Right cardiac atrium (tissue), 5 donors: ENCODE results near the gene PPP3R1. TPM values are rescaled to one million over a fixed set of nuclear protein-coding genes. Genes with fewer than 3 reads are reported as not detected.
"Not testable (repeated sequence)": the region's sequence is repeated elsewhere in the genome, so short reads cannot be mapped to it uniquely, and the experiment has no call there.

Experiments
- ATAC-seq, 2 donors: fragments of 200-7000 bp; cut with Tn5 transposase; one replicate each; pipeline versions ENCODE4 v1.8.0 to v1.9.1; 2020; ENCODE audit warnings: moderate library complexity in 2 of 2, mild to moderate bottlenecking in 1 of 2
- DNase-seq, 3 donors: peaks; one replicate each; pipeline ENCODE4 v3.0.0-alpha.2; 2020
- H3K27ac ChIP-seq: one replicate; pipeline ENCODE4 v1.5.1; 2013; ENCODE audit warnings: mild to moderate bottlenecking, low read length, control low read depth, moderate library complexity
- H3K27me3 ChIP-seq: one replicate; pipeline ENCODE4 v1.6.1; 2013; ENCODE audit not compliant: control insufficient read depth, insufficient read depth
- H3K4me1 ChIP-seq: one replicate; pipeline ENCODE4 v1.6.1; 2013; ENCODE audit warnings: low read length; ENCODE audit not compliant: control insufficient read depth, insufficient read depth
- H3K4me3 ChIP-seq: one replicate; pipeline ENCODE4 v1.5.1; 2013; ENCODE audit warnings: low read length, control low read depth
- H3K9me3 ChIP-seq: one replicate; pipeline ENCODE4 v1.6.1; 2013; ENCODE audit warnings: low read length; ENCODE audit not compliant: control insufficient read depth
- WGBS: extraction: QIAGEN DNeasy Blood & Tissue Kit; methylation state at CpG from one replicate; pipeline ENCODE4 v1.1.7; 2013; 5-methylcytosine and 5-hydroxymethylcytosine counted together
- intact Hi-C, 4 donors: fragments of 100-400 bp; cut with DNase I; formaldehyde crosslinking; loops; one replicate each; pipeline versions ENCODE4 v1.11.0 to v1.14.0; 2022 to 2023
- polyA plus RNA-seq: library from polyadenylated mRNA; stranded (reverse); fragments of 200-250 nt; gene quantifications from one replicate; pipeline ENCODE4 v1.2.3, GENCODE V29; 2013
- total RNA-seq, 4 donors: library from RNA; stranded (reverse); fragmentation: NEBNext Ultra II Directional; extraction: Animal tissue kit (Norgen Biotek cat#: 25700); gene quantifications; one replicate each; pipeline ENCODE4 v1.2.1, GENCODE V29; 2021
- donor health status: healthy with polysubstance abuse.
- donor health status: DM: no; HTN: yes; CAD: no.
- donor health status: DM: no; HTN: no; CAD: no.
- donor health status: DM: no; HTN: yes; CAD: no; lungs with severe emphysema.
- donor health status: DM: yes; HTN: yes; CAD: no.

PPP3R1 gene
- total and polyA plus RNA-seq, 5 donors, result 21.4 to 46.2 (median 41.5) TPM

GRCh38 chr2:68187329-68187728 is 65.0 kb downstream of the PPP3R1 start:
- 64% methylated on average over 1 of the region's 1 CpG for WGBS
- Histone ChIP-seq H3K4me1 (no peaks in the 10 kb centered on the region), H3K9me3 (no peaks in the 10 kb centered on the region), H3K27ac (no peak overlapping the region), H3K4me3 (no peak overlapping the region), H3K27me3 (no peaks in the 10 kb centered on the region)
- DNase-seq (no peak), ATAC-seq (no peak)
- intact Hi-C loops, result no loop called here

GRCh38 chr2:68185541-68186164 is 66.7 kb downstream of the PPP3R1 start:
- Histone ChIP-seq H3K27me3 (no peaks in the 10 kb centered on the region), H3K27ac (no peak overlapping the region), H3K4me1 (no peaks in the 10 kb centered on the region), H3K4me3 (no peak overlapping the region), H3K9me3 (no peaks in the 10 kb centered on the region)
- intact Hi-C loops, result no loop called here
- ATAC-seq, result no peak
- peak in 2 of 3 donors; percentile 25 to 52 for DNase-seq
- 45% methylated on average over 5 of the region's 5 CpGs for WGBS

DNA sequence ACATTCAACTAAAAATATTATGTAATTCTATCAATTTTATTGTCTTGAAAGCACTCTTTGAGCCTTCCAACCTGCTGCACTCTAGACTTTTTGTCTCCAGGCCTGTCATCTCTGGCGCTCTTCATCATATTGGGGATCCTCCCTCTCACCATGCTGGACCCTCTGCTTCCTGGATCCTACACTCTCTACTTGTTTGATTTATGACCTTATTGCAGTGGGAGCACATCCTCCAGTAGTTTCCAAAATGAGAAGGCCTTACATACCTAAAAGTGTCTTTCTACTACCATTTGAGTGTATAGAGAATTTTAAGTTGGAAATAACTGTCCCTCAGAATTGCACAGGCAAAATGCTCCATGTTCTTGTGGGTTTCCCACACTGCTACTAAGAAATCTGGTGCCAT is 69.4 kb downstream of the PPP3R1 start:
- Histone ChIP-seq H3K27ac (no peak overlapping the region), H3K27me3 (no peaks in the 10 kb centered on the region), H3K4me1 (no peaks in the 10 kb centered on the region), H3K9me3 (no peaks in the 10 kb centered on the region), H3K4me3 (no peak overlapping the region)
- ATAC-seq, result no peak
- DNase-seq, result no peak
- intact Hi-C loops, result no loop called here
- 100% methylated on average over 1 of the region's 1 CpG for WGBS

DNA sequence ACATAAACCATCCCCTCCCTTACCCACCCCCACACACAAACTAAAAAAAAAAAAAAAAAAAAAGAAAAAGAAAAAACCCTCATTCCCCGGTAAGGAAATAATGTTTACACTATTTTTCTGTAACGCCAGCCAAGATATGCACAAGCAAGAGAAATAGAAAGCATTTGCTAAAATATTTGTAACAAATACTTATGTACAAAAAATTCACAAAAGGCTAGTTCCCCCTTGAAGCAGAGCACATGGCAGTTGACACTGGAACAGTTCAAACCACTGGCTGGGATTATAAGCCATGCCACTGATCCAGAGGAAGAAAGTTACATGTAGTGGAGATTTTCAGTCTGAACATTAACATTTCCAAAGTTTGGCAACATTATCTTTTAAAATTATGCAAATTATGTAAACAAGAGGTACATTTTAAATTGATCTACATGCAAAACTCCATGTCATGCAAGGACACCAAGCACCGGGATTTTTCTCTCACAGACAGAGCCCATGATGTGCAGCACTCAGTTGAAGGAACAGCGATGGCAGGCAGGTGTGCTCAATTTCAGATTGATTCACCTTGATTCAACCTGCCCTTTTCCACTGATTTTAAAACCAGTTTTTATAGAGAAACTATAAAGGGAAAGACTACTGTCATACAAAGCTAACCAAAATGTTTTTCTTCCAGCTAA is 73.2 kb downstream of the PPP3R1 start:
- DNase-seq, result no peak
- Histone ChIP-seq H3K4me1 (no peaks in the 10 kb centered on the region), H3K27me3 (no peaks in the 10 kb centered on the region), H3K9me3 (no peaks in the 10 kb centered on the region), H3K4me3 (no peak overlapping the region), H3K27ac (no peak overlapping the region)
- intact Hi-C loops, result no loop called here
- no peak for ATAC-seq
- 80% methylated on average over 4 of the region's 4 CpGs for WGBS

DNA sequence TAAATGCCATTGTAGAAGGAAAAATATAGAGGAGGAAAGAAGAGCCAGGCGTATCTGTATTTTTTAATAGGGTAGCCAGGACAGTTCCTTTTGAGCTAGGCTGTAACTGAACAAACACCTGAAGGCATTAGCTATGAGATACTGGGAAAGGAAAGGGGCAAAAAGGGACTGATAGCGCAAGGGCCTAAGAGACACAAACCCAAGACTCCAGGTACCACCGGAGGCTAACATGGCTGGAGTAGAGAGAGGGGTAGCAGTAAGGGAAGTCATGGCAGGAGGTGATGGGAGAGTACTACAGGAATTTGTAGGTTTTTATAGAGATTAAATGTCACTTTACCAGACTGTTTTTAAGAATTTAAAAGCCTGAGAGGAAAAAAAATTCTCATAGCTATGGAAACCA is 73.9 kb downstream of the PPP3R1 start:
- ATAC-seq (no peak), DNase-seq (no peak)
- intact Hi-C loops, result no loop called here
- Histone ChIP-seq H3K27me3 (no peaks in the 10 kb centered on the region), H3K9me3 (no peaks in the 10 kb centered on the region), H3K27ac (no peak overlapping the region), H3K4me1 (no peaks in the 10 kb centered on the region), H3K4me3 (no peak overlapping the region)
- WGBS, result 98% methylated on average over 3 of the region's 3 CpGs

DNA sequence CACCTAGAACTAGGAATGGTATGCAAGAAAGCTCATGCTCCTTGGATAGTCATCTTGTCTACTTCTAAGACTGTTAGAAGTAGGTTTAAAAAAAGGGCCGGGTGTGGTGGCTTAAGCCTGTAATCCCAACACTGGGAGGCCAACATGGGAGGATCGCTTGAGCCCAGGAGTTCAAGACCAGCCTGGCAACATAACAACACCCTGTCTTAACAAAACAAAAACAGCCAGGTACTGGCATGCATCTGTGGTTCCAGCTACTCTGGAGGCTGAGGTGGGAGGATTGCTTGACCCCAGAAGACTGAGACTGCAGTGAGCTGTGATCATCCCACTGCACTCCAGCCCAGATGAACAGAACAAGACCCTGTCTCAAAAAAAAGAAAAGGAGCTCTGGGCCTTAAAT is 74.8 kb downstream of the PPP3R1 start:
- WGBS, result 67% methylated on average over 2 of the region's 2 CpGs
- ATAC-seq, result no peak

GRCh38 chr2:68176657-68177056 is 75.7 kb downstream of the PPP3R1 start:
- DNase-seq, result no peak
- 69% methylated on average over 7 of the region's 7 CpGs for WGBS

More for the DNA sequence above, 74.8 kb downstream of the PPP3R1 start:
- Histone ChIP-seq H3K27ac (no peak overlapping the region), H3K4me1 (no peaks in the 10 kb centered on the region), H3K4me3 (no peak overlapping the region), H3K9me3 (no peaks in the 10 kb centered on the region), H3K27me3 (no peaks in the 10 kb centered on the region)
- DNase-seq, result no peak
- intact Hi-C loops, result no loop called here

DNA sequence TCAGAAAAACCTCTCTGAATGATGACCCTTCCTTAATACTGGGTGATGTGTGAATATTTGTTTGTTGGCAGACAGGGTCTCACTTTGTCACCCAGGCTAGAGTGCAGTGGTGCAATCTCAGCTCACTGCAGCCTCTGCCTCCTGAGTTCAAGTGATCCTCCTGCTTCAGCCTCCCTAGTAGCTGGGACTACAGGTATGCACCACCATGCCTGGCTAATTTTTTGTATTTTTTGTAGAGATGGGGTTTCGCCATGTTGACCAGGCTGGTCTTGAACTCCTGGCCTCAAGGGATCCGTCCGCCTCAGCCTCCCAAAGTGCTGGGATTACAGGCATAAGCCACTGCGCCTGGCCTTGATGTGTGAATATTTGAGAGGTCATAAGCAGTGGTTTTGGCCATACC is 77.1 kb downstream of the PPP3R1 start:
- 98% methylated on average over 4 of the region's 4 CpGs for WGBS
- H3K4me3 ChIP-seq, H3K27ac ChIP-seq, ATAC-seq, H3K4me1 ChIP-seq, intact Hi-C loops, DNase-seq, H3K27me3 ChIP-seq, H3K9me3 ChIP-seq: not testable (repeated sequence)

More at GRCh38 chr2:68176657-68177056, 75.7 kb downstream of the PPP3R1 start:
- Histone ChIP-seq H3K27me3 (no peaks in the 10 kb centered on the region), H3K27ac (no peak overlapping the region), H3K4me3 (no peak overlapping the region), H3K4me1 (no peaks in the 10 kb centered on the region), H3K9me3 (no peaks in the 10 kb centered on the region)
- intact Hi-C loops, result no loop called here
- ATAC-seq, result no peak

- Histone ChIP-seq H3K4me3 (no peak overlapping the region), H3K27ac (no peak overlapping the region), H3K4me1 (no peaks in the 10 kb centered on the region), H3K9me3 (no peaks in the 10 kb centered on the region), H3K27me3 (no peaks in the 10 kb centered on the region)
- intact Hi-C loops, result no loop called here
- 84% methylated on average over 8 of the region's 8 CpGs for WGBS
- DNase-seq (no peak), ATAC-seq (no peak)
Observed at GRCh38 chr2:68172990-68173700, 79.2 kb downstream of the PPP3R1 start.

DNA sequence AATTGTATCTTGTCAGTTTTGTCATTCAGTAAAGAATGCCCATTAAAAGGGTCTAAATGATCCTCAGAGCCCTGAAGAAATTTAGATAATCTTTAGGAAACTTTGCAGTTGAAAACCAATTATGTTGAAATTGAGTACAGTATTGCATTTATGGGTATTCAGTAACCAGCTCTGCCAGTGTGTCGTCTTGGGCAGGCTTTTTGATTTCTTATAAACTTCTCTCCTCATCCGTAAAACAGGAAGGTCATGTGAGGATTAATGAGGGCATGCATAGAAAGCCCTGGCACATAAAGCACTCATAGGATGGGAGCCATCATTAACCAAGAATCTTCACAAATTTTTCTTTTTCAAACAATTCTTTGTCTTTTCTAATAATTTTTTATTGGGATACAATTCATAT is 79.8 kb downstream of the PPP3R1 start:
- intact Hi-C loops, result no loop called here
- no peak for DNase-seq
- WGBS, result 73% methylated on average over 2 of the region's 2 CpGs

GRCh38 chr2:68171684-68172083 is 80.6 kb downstream of the PPP3R1 start:
- H3K27ac ChIP-seq, result no peak overlapping the region
- no peak for ATAC-seq
- no peaks in the 10 kb centered on the region for H3K9me3 ChIP-seq
- H3K4me3 ChIP-seq, result no peak overlapping the region
- DNase-seq, result no peak
- no peaks in the 10 kb centered on the region for H3K27me3 ChIP-seq
- WGBS, result 89% methylated on average over 4 of the region's 4 CpGs
- intact Hi-C loops, result no loop called here
- H3K4me1 ChIP-seq, result no peaks in the 10 kb centered on the region

More for the DNA sequence above, 79.8 kb downstream of the PPP3R1 start:
- H3K4me1 ChIP-seq, result no peaks in the 10 kb centered on the region
- no peaks in the 10 kb centered on the region for H3K27me3 ChIP-seq
- no peaks in the 10 kb centered on the region for H3K9me3 ChIP-seq
- H3K27ac ChIP-seq, result no peak overlapping the region
- H3K4me3 ChIP-seq, result no peak overlapping the region
- ATAC-seq, result no peak
